Caco-2 (cell line): ENCODE measurements around the gene DAB1. TPM values are rescaled to one million over a fixed set of nuclear protein-coding genes. Genes with fewer than 3 reads are reported as not detected.

Experiments
- BruUV-seq: library from RNA; stranded (reverse); fragments of 400-500 nt; replicated peaks from 2 replicates; lab custom pipeline; 2021; lab: Mats Ljungman, UMichigan
- CTCF ChIA-PET: fragments of 300-600 bp; sonication (Branson Sonifier 250); formaldehyde crosslinking; loops from one replicate; lab custom pipeline; 2022; ENCODE audit warnings: antibody characterized with exemption; lab: Charles Lee
- POLR2A ChIA-PET: fragments of 300-600 bp; sonication (Branson Sonifier 250); formaldehyde crosslinking; loops from one replicate; lab custom pipeline; 2022; ENCODE audit warnings: antibody characterized with exemption; lab: Charles Lee
- DNase-seq, 2 experiments: peaks; one replicate each; pipeline versions ENCODE4 v3.0.0 to v3.0.0-alpha.2; 2020 to 2022
- H3K27me3 ChIP-seq: replicated peaks from 2 replicates; pipeline ENCODE4 v1.6.0; 2011; ENCODE audit warnings: low read length; ENCODE audit not compliant: control insufficient read depth, insufficient read depth
- H3K36me3 ChIP-seq: 2 replicates; pipeline ENCODE4 v1.5.1; 2011; ENCODE audit warnings: low read length; ENCODE audit not compliant: control insufficient read depth, insufficient read depth
- H3K4me1 ChIP-seq: fragments of 250-450 bp; sonication (Bioruptor Pico); 2 replicates; pipeline ENCODE4 v1.5.1; 2020; ENCODE audit warnings: mild to moderate bottlenecking
- H3K4me3 ChIP-seq: 2 replicates; pipeline ENCODE4 v1.5.1; 2011; ENCODE audit warnings: low read depth, mild to moderate bottlenecking, control low read depth, low read length
- H3K9me3 ChIP-seq: fragments of 250-450 bp; sonication (Bioruptor Pico); 2 replicates; pipeline ENCODE4 v1.5.1; 2020; ENCODE audit warnings: mild to moderate bottlenecking, moderate library complexity
- H3K27ac Mint-ChIP-seq: one replicate; pipeline ENCODE4 v1.8.0; 2022; ENCODE audit warnings: mixed read lengths; ENCODE audit not compliant: unreplicated experiment
- H3K27me3 Mint-ChIP-seq: one replicate; pipeline ENCODE4 v1.8.0; 2022; ENCODE audit warnings: mixed read lengths; ENCODE audit not compliant: insufficient read depth, unreplicated experiment
- H3K36me3 Mint-ChIP-seq: one replicate; pipeline ENCODE4 v1.8.0; 2022; ENCODE audit warnings: mild to moderate bottlenecking, mixed read lengths; ENCODE audit not compliant: insufficient read depth, unreplicated experiment
- H3K4me1 Mint-ChIP-seq: one replicate; pipeline ENCODE4 v1.8.0; 2022; ENCODE audit warnings: low read depth, mixed read lengths; ENCODE audit not compliant: unreplicated experiment
- H3K4me3 Mint-ChIP-seq: one replicate; pipeline ENCODE4 v1.8.0; 2022; ENCODE audit warnings: mild to moderate bottlenecking, moderate library complexity, mixed read lengths; ENCODE audit not compliant: unreplicated experiment
- H3K9me3 Mint-ChIP-seq: one replicate; pipeline ENCODE4 v1.8.0; 2022; ENCODE audit warnings: mixed read lengths; ENCODE audit not compliant: unreplicated experiment
- CTCF ChIP-seq, 2 experiments: fragments of 200-600 bp in 1 of 2; IDR thresholded peaks; 1 replicate in 1 of 2; 2 replicates in 1 of 2; pipeline versions ENCODE4 v1.5.1 to v1.8.0; 2011 to 2022; ENCODE audit warnings: antibody characterized with exemption in 1 of 2, control low read depth in 1 of 2, inconsistent platforms in 1 of 2, low read depth in 1 of 2, low read length in 1 of 2, mild to moderate bottlenecking in 1 of 2, moderate library complexity in 1 of 2; ENCODE audit not compliant: insufficient read depth in 1 of 2, severe bottlenecking in 1 of 2, unreplicated experiment in 1 of 2
- intact Hi-C: fragments of 100-400 bp; cut with micrococcal nuclease; formaldehyde crosslinking; loops from one replicate; pipeline ENCODE4 v1.10.0; 2022; ENCODE audit not compliant: unreplicated experiment
- total RNA-seq: library from RNA; stranded (reverse); gene quantifications from 2 replicates; pipeline ENCODE4 v1.2.3, GENCODE V29; 2022

DAB1 gene
- total RNA-seq, 1 experiment from 2014 or later: 0.32 TPM

GRCh38 chr1:57131701-57132394 is 292.0 kb downstream of the DAB1 start:
- intact Hi-C loops: no loop called here
- no peaks in the 10 kb centered on the region for H3K9me3 Mint-ChIP-seq
- no peaks in the 10 kb centered on the region for H3K27me3 Mint-ChIP-seq
- no TSS peak for BruUV-seq
- Histone ChIP-seq H3K4me1 (no peaks in the 10 kb centered on the region), H3K4me3 (no peak overlapping the region), H3K27me3 (no peaks in the 10 kb centered on the region), H3K36me3 (no peaks in the 10 kb centered on the region), H3K9me3 (no peaks in the 10 kb centered on the region)
- H3K4me1 Mint-ChIP-seq: no peaks in the 10 kb centered on the region
- ChIA-PET CTCF (no interaction called here), POLR2A (no interaction called here)
- no peak for DNase-seq
- H3K36me3 Mint-ChIP-seq: no peaks in the 10 kb centered on the region
- no peak for TF ChIP-seq CTCF (IDR thresholded peaks at IDR 0.05; ENCODE audit: insufficient read depth in 1 of 2, low read depth in 1 of 2, low read length in 1 of 2, severe bottlenecking in 1 of 2, unreplicated experiment in 1 of 2)
- no peak overlapping the region for H3K27ac Mint-ChIP-seq
- H3K4me3 Mint-ChIP-seq: no peak overlapping the region

GRCh38 chr1:57131257-57131656 is 292.6 kb downstream of the DAB1 start:
- no peaks in the 10 kb centered on the region for H3K36me3 Mint-ChIP-seq
- H3K36me3 ChIP-seq: no peaks in the 10 kb centered on the region
- no peak for DNase-seq
- H3K27me3 Mint-ChIP-seq: no peaks in the 10 kb centered on the region
- intact Hi-C loops: no loop called here
- no peaks in the 10 kb centered on the region for H3K4me1 ChIP-seq
- H3K9me3 Mint-ChIP-seq: no peaks in the 10 kb centered on the region
- H3K27ac Mint-ChIP-seq: no peak overlapping the region
- H3K4me3 Mint-ChIP-seq: no peak overlapping the region
- no TSS peak for BruUV-seq
- no peak overlapping the region for H3K4me3 ChIP-seq
- no peaks in the 10 kb centered on the region for H3K4me1 Mint-ChIP-seq
- TF ChIP-seq CTCF (IDR thresholded peaks at IDR 0.05; ENCODE audit: insufficient read depth in 1 of 2, low read depth in 1 of 2, low read length in 1 of 2, severe bottlenecking in 1 of 2, unreplicated experiment in 1 of 2): no peak
- ChIA-PET CTCF (no interaction called here), POLR2A (no interaction called here)
- no peaks in the 10 kb centered on the region for H3K27me3 ChIP-seq
- H3K9me3 ChIP-seq: no peaks in the 10 kb centered on the region

- Mint-ChIP-seq H3K4me3 (no peak overlapping the region), H3K27ac (no peak overlapping the region), H3K4me1 (no peaks in the 10 kb centered on the region), H3K9me3 (no peaks in the 10 kb centered on the region), H3K36me3 (no peaks in the 10 kb centered on the region), H3K27me3 (no peaks in the 10 kb centered on the region)
- Histone ChIP-seq H3K4me1 (no peaks in the 10 kb centered on the region), H3K27me3 (no peaks in the 10 kb centered on the region), H3K4me3 (no peak overlapping the region), H3K9me3 (no peaks in the 10 kb centered on the region), H3K36me3 (no peaks in the 10 kb centered on the region)
- TF ChIP-seq CTCF (IDR thresholded peaks at IDR 0.05; ENCODE audit: insufficient read depth in 1 of 2, low read depth in 1 of 2, low read length in 1 of 2, severe bottlenecking in 1 of 2, unreplicated experiment in 1 of 2): no peak
- BruUV-seq: no TSS peak
- no peak for DNase-seq
- ChIA-PET CTCF (no interaction called here), POLR2A (no interaction called here)
- intact Hi-C loops: loop anchor here (10.0 kb wide), 1 partner anchor 295 kb away; no protein-coding TSS in a partner anchor
Measured at GRCh38 chr1:57129865-57130264, 294.0 kb downstream of the DAB1 start.
